ENCODE data around the gene STOML1.
A peak's percentile ranks its signal among the peaks of the same experiment; 100 is the strongest.

Gene STOML1

DNA sequence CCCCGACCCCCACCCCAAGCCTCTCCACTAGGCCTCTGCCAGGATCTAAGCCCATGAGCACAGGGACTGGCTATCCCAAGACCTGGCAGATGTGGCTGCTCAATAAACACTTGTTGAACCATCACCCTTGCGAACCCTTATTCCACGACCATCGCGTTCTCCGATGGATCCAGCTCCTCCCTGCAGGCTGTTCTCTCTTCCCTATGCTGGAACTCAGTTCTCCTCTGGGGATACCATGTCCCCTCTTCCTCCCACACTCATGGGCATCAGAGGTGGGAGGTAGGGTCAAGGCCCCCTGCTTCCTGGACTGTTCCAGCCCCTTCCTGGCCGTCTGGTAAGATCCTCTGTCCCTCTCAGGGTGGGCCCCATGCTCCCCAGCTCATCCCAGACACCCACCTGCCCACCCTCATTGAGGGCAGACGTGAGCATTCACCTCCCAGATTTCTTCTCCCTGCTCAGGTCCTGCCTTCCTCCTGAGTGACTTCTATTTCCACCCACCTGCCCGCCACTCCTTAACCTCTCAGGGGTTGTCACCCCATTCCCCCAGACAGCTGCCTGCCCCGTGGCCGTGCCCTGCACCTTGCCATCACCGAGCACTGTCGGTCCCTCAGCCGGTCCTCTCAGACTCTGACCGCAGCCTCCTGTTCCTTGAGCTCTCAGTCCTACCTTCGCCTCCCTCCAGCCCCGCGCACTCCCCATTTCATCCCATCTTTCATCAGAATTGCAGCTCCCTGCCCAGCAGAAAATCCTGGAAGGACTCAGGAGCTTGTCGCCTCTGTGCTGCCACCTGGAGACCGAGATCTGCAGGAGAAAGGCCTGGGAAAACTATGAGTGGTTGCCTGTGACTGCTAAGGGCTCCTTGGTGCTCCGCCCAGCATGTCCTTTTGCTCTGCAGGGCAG, 44.4 kb upstream of the STOML1 start:
- H3K36me3 ChIP-seq (replicated peaks; ENCODE audit: insufficient read depth, low read length) = no peaks in the 10 kb centered on the region
- TF ChIP-seq CTCF (IDR thresholded peaks at IDR 0.05; ENCODE audit: low read length) (peak; percentile 19), EZH2 (optimal IDR thresholded peaks at IDR 0.05; ENCODE audit: low read depth, low read length) (no peak), EZH2phosphoT487 (IDR thresholded peaks at IDR 0.05; ENCODE audit: low read length) (no peak)
- H3K4me2 ChIP-seq (ENCODE audit: low read depth, low read length) = no peak overlapping the region
- no peaks in the 10 kb centered on the region for H3F3A ChIP-seq (ENCODE audit: insufficient read depth, low read length)
- H3K27me3 ChIP-seq (replicated peaks; ENCODE audit: insufficient read depth, low read length) = no peaks in the 10 kb centered on the region
- no peak overlapping the region for H2AFZ ChIP-seq (ENCODE audit: low read length)
- H4K20me1 ChIP-seq (ENCODE audit: insufficient read depth, low read length) = no peaks in the 10 kb centered on the region
- no peaks in the 10 kb centered on the region for H3K9me3 ChIP-seq (replicated peaks; ENCODE audit: insufficient read depth, low read length)
- no peaks in the 10 kb centered on the region for H3K9me2 ChIP-seq (replicated peaks; ENCODE audit: insufficient read depth, low read length)
- no peak overlapping the region for H3K9ac ChIP-seq (ENCODE audit: low read length)
- H3K4me3 ChIP-seq (ENCODE audit: low read length) = no peak overlapping the region
- H3K4me1 ChIP-seq (ENCODE audit: low read length) = no peaks in the 10 kb centered on the region
- no peak for DNase-seq
- no peak overlapping the region for H3K27ac ChIP-seq (ENCODE audit: low read length)
- no peaks in the 10 kb centered on the region for H3K79me2 ChIP-seq (ENCODE audit: low read length)

- Histone ChIP-seq H3K4me3 (ENCODE audit: low read length) (no peak overlapping the region), H2AFZ (ENCODE audit: low read length) (no peak overlapping the region), H3F3A (ENCODE audit: insufficient read depth, low read length) (no peaks in the 10 kb centered on the region), H3K79me2 (ENCODE audit: low read length) (no peaks in the 10 kb centered on the region), H3K9me2 (replicated peaks; ENCODE audit: insufficient read depth, low read length) (no peaks in the 10 kb centered on the region), H3K4me1 (ENCODE audit: low read length) (no peaks in the 10 kb centered on the region), H3K27me3 (replicated peaks; ENCODE audit: insufficient read depth, low read length) (no peaks in the 10 kb centered on the region), H3K9me3 (replicated peaks; ENCODE audit: insufficient read depth, low read length) (no peaks in the 10 kb centered on the region), H3K9ac (ENCODE audit: low read length) (no peak overlapping the region), H3K27ac (ENCODE audit: low read length) (no peak overlapping the region), H4K20me1 (ENCODE audit: insufficient read depth, low read length) (no peaks in the 10 kb centered on the region), H3K36me3 (replicated peaks; ENCODE audit: insufficient read depth, low read length) (no peaks in the 10 kb centered on the region), H3K4me2 (ENCODE audit: low read depth, low read length) (no peak overlapping the region)
- TF ChIP-seq CTCF (IDR thresholded peaks at IDR 0.05; ENCODE audit: low read length) (no peak), EZH2phosphoT487 (IDR thresholded peaks at IDR 0.05; ENCODE audit: low read length) (no peak), EZH2 (optimal IDR thresholded peaks at IDR 0.05; ENCODE audit: low read depth, low read length) (no peak)
- DNase-seq = no peak
These were observed 43.3 kb upstream of the STOML1 start for GRCh38 chr15:74035121-74036017.

DNA sequence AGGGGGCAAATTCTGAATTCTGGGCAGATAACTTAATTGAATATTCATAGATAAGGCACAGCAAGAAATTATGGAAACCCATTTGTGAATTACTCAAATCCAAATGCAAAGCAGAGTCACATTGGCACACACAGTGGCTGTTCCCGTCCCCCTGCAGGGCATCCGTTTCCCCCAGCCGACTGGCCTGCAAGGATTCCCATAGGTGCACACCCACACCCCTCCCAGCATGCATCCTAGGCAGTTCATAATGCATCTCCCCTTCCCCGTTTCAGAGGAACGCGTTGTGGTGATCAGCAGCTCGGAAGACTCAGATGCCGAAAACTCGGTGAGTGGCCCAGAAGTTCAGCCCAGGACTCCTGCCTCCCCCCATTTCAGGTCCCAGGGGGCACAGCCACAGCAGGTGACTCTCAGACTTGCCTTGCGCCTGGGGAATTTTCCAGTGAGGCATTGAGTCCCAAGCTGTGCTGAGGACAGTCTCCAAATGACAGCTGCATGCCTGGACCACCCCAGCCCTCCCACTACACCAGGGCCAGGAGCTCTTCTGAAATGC, 42.2 kb upstream of the STOML1 start:
- no peaks in the 10 kb centered on the region for H3F3A ChIP-seq (ENCODE audit: insufficient read depth, low read length)
- H3K4me3 ChIP-seq (ENCODE audit: low read length) = no peak overlapping the region
- H3K9me2 ChIP-seq (replicated peaks; ENCODE audit: insufficient read depth, low read length) = no peaks in the 10 kb centered on the region
- H3K27ac ChIP-seq (ENCODE audit: low read length) = no peak overlapping the region
- no peaks in the 10 kb centered on the region for H4K20me1 ChIP-seq (ENCODE audit: insufficient read depth, low read length)
- H3K9me3 ChIP-seq (replicated peaks; ENCODE audit: insufficient read depth, low read length) = no peaks in the 10 kb centered on the region
- H3K79me2 ChIP-seq (ENCODE audit: low read length) = no peaks in the 10 kb centered on the region
- H2AFZ ChIP-seq (ENCODE audit: low read length) = no peak overlapping the region
- no peaks in the 10 kb centered on the region for H3K4me1 ChIP-seq (ENCODE audit: low read length)
- no peak overlapping the region for H3K9ac ChIP-seq (ENCODE audit: low read length)
- no peak overlapping the region for H3K4me2 ChIP-seq (ENCODE audit: low read depth, low read length)
- no peaks in the 10 kb centered on the region for H3K36me3 ChIP-seq (replicated peaks; ENCODE audit: insufficient read depth, low read length)
- no peak for DNase-seq
- TF ChIP-seq CTCF (IDR thresholded peaks at IDR 0.05; ENCODE audit: low read length) (no peak), EZH2phosphoT487 (IDR thresholded peaks at IDR 0.05; ENCODE audit: low read length) (no peak), EZH2 (optimal IDR thresholded peaks at IDR 0.05; ENCODE audit: low read depth, low read length) (no peak)
- no peaks in the 10 kb centered on the region for H3K27me3 ChIP-seq (replicated peaks; ENCODE audit: insufficient read depth, low read length)

All from MM.1S (cell line).